GM20000 (cell line): ENCODE results near the gene PTCRA.

ENCODE experiments used
- DNase-seq: peaks from one replicate; pipeline ENCODE4 v3.0.0; 2012; ENCODE audit warnings: low spot score
- TF ChIP-seq, protein P1 (sequence below): IDR thresholded peaks from 2 replicates; pipeline ENCODE4 v1.5.1; 2012; ENCODE audit warnings: mild to moderate bottlenecking, control low read depth; ENCODE audit errors: extremely low read depth, missing control alignments

PTCRA gene

DNA sequence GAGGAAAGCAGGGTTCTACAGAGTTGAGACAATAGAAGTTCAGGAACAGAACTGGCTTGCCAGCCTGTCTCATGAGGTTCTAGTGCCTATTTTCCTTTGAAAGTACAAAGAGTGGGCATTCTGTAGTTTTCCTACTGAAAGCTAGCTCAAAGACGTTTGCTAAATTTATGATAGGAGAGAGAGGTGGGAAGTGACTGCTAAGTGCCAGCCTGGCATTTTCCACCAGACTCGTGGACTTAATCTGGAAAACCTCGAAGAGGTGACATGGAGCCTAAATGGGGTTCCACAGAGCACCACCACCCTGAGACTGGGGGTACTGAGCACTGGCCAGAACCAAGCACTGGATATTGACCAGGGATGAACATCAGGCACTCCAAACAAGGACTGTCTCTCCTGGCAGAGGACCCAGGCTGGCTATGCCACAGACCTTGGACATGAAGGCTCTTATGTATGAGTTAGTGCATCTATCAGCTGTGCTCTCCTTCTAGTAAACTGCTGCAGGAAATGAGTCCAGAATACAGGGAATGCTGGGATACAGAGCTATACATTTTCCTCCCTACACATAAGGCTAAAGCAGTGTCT lies 56.0 kb downstream of the PTCRA start:
- TF ChIP-seq, protein P1, sequence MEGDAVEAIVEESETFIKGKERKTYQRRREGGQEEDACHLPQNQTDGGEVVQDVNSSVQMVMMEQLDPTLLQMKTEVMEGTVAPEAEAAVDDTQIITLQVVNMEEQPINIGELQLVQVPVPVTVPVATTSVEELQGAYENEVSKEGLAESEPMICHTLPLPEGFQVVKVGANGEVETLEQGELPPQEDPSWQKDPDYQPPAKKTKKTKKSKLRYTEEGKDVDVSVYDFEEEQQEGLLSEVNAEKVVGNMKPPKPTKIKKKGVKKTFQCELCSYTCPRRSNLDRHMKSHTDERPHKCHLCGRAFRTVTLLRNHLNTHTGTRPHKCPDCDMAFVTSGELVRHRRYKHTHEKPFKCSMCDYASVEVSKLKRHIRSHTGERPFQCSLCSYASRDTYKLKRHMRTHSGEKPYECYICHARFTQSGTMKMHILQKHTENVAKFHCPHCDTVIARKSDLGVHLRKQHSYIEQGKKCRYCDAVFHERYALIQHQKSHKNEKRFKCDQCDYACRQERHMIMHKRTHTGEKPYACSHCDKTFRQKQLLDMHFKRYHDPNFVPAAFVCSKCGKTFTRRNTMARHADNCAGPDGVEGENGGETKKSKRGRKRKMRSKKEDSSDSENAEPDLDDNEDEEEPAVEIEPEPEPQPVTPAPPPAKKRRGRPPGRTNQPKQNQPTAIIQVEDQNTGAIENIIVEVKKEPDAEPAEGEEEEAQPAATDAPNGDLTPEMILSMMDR, result no peak
- no peak for DNase-seq

DNA sequence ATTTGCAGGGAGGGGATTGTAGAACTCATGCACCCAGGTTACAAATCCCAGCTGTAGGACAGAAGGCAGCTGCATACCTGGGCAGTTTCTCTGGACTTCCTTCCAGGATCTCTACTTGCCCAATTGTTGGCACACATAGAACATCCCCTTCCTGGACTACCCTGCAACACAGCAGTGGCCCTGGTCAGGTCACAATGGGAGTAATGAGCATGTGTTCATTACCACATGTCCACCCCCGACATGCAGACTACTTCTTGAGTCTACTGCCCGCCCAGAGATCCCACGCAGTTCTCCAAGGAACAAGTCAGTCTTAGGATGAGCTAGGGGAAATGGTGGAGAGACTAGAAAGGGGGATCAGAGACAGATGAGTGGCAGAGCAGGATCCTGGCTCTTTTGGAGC lies 58.1 kb downstream of the PTCRA start:
- no peak for DNase-seq
- TF ChIP-seq, protein P1, result no peak

DNA sequence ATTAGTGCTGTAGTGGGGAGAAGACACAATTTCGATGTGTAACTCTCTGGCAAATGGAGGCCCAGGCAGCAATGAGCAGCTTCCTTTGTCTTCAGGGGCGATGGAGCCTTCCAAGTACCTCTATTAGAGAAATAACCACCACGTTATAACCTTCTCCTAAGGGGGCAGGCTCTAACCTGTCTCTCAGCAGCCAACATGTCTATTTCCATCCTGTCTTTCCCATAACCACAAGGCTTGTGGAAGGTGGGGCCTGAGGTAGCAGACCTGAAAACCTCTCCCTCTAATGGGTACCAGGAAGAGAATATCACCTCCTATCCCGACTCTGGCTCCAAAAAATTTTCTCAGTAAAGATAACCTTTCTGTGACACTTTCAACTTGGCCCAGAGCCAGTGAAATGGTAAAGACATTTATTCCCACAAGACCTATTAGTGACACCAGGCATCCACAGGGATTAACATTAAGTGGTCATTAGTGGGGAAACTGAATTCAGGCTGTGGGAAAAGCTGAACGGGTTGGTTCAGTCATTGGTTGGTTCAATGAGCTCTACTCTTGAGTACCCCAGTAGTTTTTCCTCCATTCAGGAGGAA lies 59.2 kb downstream of the PTCRA start:
- TF ChIP-seq, protein P1, result no peak
- DNase-seq, result no peak
